ENCODE results near the gene GPSM3. TPM values are rescaled to one million over a fixed set of nuclear protein-coding genes. Genes with fewer than 3 reads are reported as not detected.
A peak's percentile ranks its signal among the peaks of the same experiment; 100 is the strongest.

GPSM3 gene
- total RNA-seq, 6 experiments from 2014 or later: 4.0 to 10.1 (median 7.6) TPM

DNA sequence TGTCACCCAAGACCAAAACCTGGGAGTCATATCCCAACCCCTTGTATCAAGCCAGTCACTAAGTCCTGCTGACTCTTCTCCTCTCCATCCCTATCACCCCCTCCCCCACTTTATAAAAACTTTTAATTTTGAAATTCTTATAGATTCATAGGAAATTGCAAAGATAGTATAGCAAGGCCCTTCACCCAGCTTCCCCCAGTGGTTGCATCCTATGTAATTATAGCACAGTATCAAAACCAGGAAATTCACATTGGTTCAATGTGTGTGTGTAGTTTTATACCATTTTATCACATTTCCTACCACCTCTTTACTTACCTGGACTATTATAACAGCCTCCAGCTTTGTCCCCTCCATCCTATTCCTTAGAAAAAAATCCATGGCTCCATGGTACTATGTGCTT is 34.4 kb downstream of the GPSM3 start:
- H3K4me3 Mint-ChIP-seq: no peak overlapping the region
- H3K27ac Mint-ChIP-seq: no peak overlapping the region
- TF ChIP-seq, protein P1, sequence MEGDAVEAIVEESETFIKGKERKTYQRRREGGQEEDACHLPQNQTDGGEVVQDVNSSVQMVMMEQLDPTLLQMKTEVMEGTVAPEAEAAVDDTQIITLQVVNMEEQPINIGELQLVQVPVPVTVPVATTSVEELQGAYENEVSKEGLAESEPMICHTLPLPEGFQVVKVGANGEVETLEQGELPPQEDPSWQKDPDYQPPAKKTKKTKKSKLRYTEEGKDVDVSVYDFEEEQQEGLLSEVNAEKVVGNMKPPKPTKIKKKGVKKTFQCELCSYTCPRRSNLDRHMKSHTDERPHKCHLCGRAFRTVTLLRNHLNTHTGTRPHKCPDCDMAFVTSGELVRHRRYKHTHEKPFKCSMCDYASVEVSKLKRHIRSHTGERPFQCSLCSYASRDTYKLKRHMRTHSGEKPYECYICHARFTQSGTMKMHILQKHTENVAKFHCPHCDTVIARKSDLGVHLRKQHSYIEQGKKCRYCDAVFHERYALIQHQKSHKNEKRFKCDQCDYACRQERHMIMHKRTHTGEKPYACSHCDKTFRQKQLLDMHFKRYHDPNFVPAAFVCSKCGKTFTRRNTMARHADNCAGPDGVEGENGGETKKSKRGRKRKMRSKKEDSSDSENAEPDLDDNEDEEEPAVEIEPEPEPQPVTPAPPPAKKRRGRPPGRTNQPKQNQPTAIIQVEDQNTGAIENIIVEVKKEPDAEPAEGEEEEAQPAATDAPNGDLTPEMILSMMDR (IDR thresholded peaks at IDR 0.05): no peak

DNA sequence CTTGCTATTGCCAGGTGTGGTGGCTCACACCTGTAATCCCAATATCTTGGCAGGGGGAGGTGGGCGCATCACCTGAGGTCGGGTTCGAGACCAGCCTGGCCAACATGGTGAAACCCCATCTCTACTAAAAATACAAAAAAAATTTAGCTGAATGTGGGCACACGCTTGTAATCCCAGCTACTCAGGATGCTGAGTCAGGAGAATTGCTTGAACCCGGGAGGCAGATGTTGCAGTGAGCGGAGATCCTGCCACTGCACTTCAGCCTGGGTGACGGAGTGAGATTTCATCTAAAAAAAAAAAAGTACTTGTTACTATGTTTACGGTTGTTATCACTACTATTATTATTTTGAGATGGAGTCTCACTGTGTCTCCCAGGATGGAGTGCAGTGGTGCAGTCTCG is 35.6 kb downstream of the GPSM3 start:
- peaks cover 16% of the 10 kb centered on the region for H3K36me3 Mint-ChIP-seq (ENCODE audit: low read depth)
- H3K4me1 Mint-ChIP-seq (ENCODE audit: low read depth): peaks cover 32% of the 10 kb centered on the region
- H3K27me3 Mint-ChIP-seq (ENCODE audit: insufficient read depth): no peaks in the 10 kb centered on the region; the same call in none of the 2 replicates
- no peaks in the 10 kb centered on the region for H3K9me3 Mint-ChIP-seq
- H3K27ac Mint-ChIP-seq: no peak overlapping the region
- no peak overlapping the region for H3K4me3 Mint-ChIP-seq
- TF ChIP-seq, protein P1 (IDR thresholded peaks at IDR 0.05): no peak
- DNase-seq: no peak

More for the DNA sequence above, 34.4 kb downstream of the GPSM3 start:
- H3K27me3 Mint-ChIP-seq (ENCODE audit: insufficient read depth): peaks cover 2% of the 10 kb centered on the region
- peaks cover 16% of the 10 kb centered on the region for H3K36me3 Mint-ChIP-seq (ENCODE audit: low read depth)
- H3K9me3 Mint-ChIP-seq: no peaks in the 10 kb centered on the region
- peaks cover 21% of the 10 kb centered on the region for H3K4me1 Mint-ChIP-seq (ENCODE audit: low read depth)
- no peak for DNase-seq

DNA sequence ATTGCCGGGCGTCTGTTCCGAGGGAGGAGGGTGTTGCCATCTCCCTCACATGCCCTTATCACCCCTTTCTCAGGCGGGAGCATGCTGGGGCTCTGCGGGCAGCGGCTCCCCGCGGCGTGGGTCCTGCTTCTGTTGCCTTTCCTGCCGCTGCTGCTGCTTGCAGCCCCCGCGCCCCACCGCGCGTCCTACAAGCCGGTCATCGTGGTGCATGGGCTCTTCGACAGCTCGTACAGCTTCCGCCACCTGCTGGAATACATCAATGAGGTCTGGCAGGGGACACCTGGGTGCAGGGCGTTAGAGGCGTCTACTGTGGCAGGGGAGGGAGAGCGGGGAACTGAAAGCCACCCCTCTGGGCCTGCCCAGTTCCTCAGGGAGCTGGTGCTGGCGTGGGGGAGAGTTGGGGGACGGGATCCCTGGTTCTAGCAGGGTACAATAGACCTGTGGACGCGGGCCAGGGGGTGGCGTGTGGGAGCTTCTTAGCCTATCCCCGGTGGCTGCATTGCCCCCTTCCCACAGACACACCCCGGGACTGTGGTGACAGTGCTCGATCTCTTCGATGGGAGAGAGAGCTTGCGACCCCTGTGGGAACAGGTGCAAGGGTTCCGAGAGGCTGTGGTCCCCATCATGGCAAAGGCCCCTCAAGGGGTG is 37.8 kb downstream of the GPSM3 start:
- peaks cover 16% of the 10 kb centered on the region for H3K36me3 Mint-ChIP-seq (ENCODE audit: low read depth)
- H3K4me1 Mint-ChIP-seq (ENCODE audit: low read depth): peaks cover 43% of the 10 kb centered on the region
- TF ChIP-seq, protein P1 (IDR thresholded peaks at IDR 0.05): peak; percentile 76
- peak overlapping the region; percentile 100 for H3K4me3 Mint-ChIP-seq
- H3K9me3 Mint-ChIP-seq: no peaks in the 10 kb centered on the region
- H3K27ac Mint-ChIP-seq: peak overlapping the region; percentile 97
- H3K27me3 Mint-ChIP-seq (ENCODE audit: insufficient read depth): peaks cover 2% of the 10 kb centered on the region
- peak; percentile 61 for DNase-seq

DNA sequence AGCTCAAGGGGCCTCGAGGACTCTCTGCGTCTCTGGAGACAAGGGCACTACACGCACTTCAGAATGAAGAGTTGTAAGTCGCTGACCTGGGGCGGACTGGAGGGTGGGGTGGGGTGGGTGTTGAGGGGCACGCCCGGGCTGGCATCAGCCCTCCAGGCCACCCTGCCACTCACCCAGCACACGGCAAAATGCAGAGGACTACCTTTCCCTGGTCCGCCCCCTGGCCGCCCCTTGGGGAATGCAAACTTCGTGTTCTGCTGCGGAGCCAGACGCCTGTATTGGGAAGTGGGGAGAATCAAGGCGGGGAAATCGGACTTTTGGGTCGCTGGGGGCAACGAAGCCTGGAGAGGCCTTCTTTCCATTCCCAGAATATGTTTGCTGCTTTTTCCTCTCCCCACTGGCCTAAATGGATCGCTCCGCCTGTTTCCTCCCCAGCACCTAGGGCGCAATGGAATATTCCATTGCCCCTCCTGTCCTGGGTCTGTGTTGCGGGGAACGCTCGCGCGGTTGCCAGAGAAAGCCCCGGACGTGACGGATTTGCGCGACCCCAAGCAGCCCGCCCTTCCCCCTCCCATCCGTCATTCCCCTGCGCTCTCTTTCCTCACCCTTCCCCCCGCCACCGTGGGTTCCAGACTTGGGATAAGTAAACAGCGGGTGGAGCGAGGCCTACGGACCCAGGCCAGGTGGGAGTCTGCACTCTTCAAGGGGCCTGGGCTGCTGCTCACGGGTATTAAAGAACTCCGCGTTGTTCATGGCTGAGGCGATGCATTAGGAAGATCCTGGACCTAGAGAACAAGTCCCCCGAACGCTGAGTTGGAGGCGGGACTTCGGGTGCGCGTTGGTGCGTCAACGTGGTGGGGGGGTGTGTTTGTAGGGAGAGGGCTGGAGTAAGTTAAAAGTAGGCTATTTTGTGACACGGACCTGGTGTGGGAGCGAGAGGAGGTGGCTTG is 38.6 kb downstream of the GPSM3 start, which contains the start of gene PPT2:
Gene PPT2 (plus strand): TSS at position 578 of the 950 bp plus-strand sequence. CDS start 454 bp downstream, outside the sequence.
- Mint-ChIP-seq H3K27ac (peak within 1 kb of the TSS; percentile 97), H3K4me3 (peak within 1 kb of the TSS; percentile 100), H3K27me3 (ENCODE audit: insufficient read depth) (peaks cover 2% of the 10 kb centered on the region), H3K9me3 (no peaks in the 10 kb centered on the region), H3K36me3 (ENCODE audit: low read depth) (peaks cover 18% of the 10 kb centered on the region), H3K4me1 (ENCODE audit: low read depth) (peaks cover 43% of the 10 kb centered on the region)
- TF ChIP-seq, protein P1 (IDR thresholded peaks at IDR 0.05): peak; percentile 57
- DNase-seq: peak; percentile 85

DNA sequence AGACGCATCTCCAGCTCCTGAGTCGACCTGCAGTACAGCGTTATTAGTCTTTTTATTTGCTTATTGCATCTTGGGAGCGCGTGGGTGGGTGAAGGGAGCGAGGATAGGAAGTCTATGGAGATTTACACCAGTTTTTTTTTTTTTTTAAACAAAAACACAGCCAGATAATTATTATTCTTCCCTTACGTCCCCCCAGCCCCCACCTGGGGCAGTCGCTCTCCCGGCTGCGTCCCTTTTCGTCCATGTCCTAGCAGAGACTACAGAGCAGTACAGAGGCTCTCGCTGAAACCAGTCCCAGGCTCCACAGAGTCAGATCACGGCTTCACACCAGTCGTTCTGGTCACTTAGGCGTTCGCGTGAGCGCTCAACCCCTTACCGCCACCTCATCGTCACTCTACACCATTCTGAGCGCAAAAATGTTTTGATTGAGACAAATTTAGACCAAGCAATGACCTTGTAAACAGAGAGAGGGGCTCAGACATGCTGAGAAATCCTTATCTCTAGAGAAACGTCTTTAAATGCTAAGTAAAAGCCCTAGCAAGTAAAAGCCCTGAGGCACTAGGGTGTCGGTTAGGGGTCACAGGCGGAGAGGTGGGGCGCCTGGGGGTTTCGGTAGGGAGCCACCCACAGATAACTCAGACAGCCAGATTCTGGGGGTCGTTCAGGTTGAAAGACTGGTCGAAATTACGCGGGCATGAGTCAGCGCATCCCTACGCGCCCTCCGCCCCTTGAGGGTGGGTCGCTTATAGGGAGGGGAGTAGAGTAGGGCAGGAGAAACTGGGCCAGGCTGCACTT is 39.5 kb downstream of the GPSM3 start:
- Mint-ChIP-seq H3K4me3 (peak overlapping the region; percentile 100), H3K36me3 (ENCODE audit: low read depth) (peaks cover 20% of the 10 kb centered on the region), H3K27ac (peak overlapping the region; percentile 97), H3K9me3 (no peaks in the 10 kb centered on the region), H3K27me3 (ENCODE audit: insufficient read depth) (peaks cover 4% of the 10 kb centered on the region), H3K4me1 (ENCODE audit: low read depth) (peaks cover 43% of the 10 kb centered on the region)
- DNase-seq: peak; percentile 46
- TF ChIP-seq, protein P1 (IDR thresholded peaks at IDR 0.05): no peak

All from HFFc6 (cell line).